ENCODE measurements around the gene DUOX1. TPM values are rescaled to one million over a fixed set of nuclear protein-coding genes. Genes with fewer than 3 reads are reported as not detected.
A peak's percentile ranks its signal among the peaks of the same experiment; 100 is the strongest.

Gene DUOX1
- total RNA-seq, 1 donor from 2014 or later: not detected

- H3K27ac Mint-ChIP-seq (ENCODE audit: unreplicated experiment): peak overlapping the region; percentile 90
- H3K27me3 Mint-ChIP-seq (ENCODE audit: low read depth): peaks cover 15% of the 10 kb centered on the region
- peaks cover 6% of the 10 kb centered on the region for H3K36me3 Mint-ChIP-seq (ENCODE audit: low read depth)
- peaks cover 3% of the 10 kb centered on the region for H3K9me3 Mint-ChIP-seq
- H3K4me3 Mint-ChIP-seq: no peak overlapping the region
- peaks cover 19% of the 10 kb centered on the region for H3K4me1 Mint-ChIP-seq
- TF ChIP-seq CTCF (conservative IDR thresholded peaks at IDR 0.05): peak; percentile 73
- DNase-seq (ENCODE audit: low read depth, low spot score): peak; percentile 91
Observed at GRCh38 chr15:45198337-45199135, 68.7 kb downstream of the DUOX1 start.

- Mint-ChIP-seq H3K27me3 (ENCODE audit: low read depth) (peaks cover 19% of the 10 kb centered on the region), H3K27ac (ENCODE audit: unreplicated experiment) (peak overlapping the region; percentile 90), H3K4me1 (peaks cover 19% of the 10 kb centered on the region), H3K9me3 (peaks cover 3% of the 10 kb centered on the region), H3K4me3 (no peak overlapping the region), H3K36me3 (ENCODE audit: low read depth) (peaks cover 6% of the 10 kb centered on the region)
- TF ChIP-seq CTCF (conservative IDR thresholded peaks at IDR 0.05): no peak
- DNase-seq (ENCODE audit: low read depth, low spot score): peak; percentile 26
Observed at GRCh38 chr15:45199136-45199810, 69.5 kb downstream of the DUOX1 start.

GRCh38 chr15:45200001-45200798, 70.4 kb downstream of the DUOX1 start:
- Mint-ChIP-seq H3K9me3 (peaks cover 3% of the 10 kb centered on the region), H3K36me3 (ENCODE audit: low read depth) (peaks cover 6% of the 10 kb centered on the region), H3K4me1 (peaks cover 19% of the 10 kb centered on the region), H3K27me3 (ENCODE audit: low read depth) (peaks cover 22% of the 10 kb centered on the region), H3K4me3 (no peak overlapping the region), H3K27ac (ENCODE audit: unreplicated experiment) (no peak overlapping the region)
- TF ChIP-seq CTCF (conservative IDR thresholded peaks at IDR 0.05): peak; percentile 8
- DNase-seq (ENCODE audit: low read depth, low spot score): peak; percentile 96

GRCh38 chr15:45200799-45201556, 71.2 kb downstream of the DUOX1 start:
- Mint-ChIP-seq H3K4me1 (peaks cover 19% of the 10 kb centered on the region), H3K4me3 (no peak overlapping the region), H3K9me3 (peaks cover 3% of the 10 kb centered on the region), H3K36me3 (ENCODE audit: low read depth) (peaks cover 6% of the 10 kb centered on the region), H3K27ac (ENCODE audit: unreplicated experiment) (no peak overlapping the region), H3K27me3 (ENCODE audit: low read depth) (peaks cover 23% of the 10 kb centered on the region)
- DNase-seq (ENCODE audit: low read depth, low spot score): peak; percentile 70
- no peak for TF ChIP-seq CTCF (conservative IDR thresholded peaks at IDR 0.05)

GRCh38 chr15:45201557-45201859, 71.7 kb downstream of the DUOX1 start:
- no peak for TF ChIP-seq CTCF (conservative IDR thresholded peaks at IDR 0.05)
- peaks cover 25% of the 10 kb centered on the region for H3K27me3 Mint-ChIP-seq (ENCODE audit: low read depth)
- H3K27ac Mint-ChIP-seq (ENCODE audit: unreplicated experiment): no peak overlapping the region
- H3K4me1 Mint-ChIP-seq: peaks cover 19% of the 10 kb centered on the region
- no peak overlapping the region for H3K4me3 Mint-ChIP-seq
- H3K36me3 Mint-ChIP-seq (ENCODE audit: low read depth): peaks cover 6% of the 10 kb centered on the region
- H3K9me3 Mint-ChIP-seq: peaks cover 3% of the 10 kb centered on the region
- no peak for DNase-seq (ENCODE audit: low read depth, low spot score)
